OCI-LY3 (cell line): ENCODE data around the gene ZNF438.

Experiments
- H2AFZ ChIP-seq: fragments of 200-600, 300-600 bp; shearing (Covaris generic); 2 replicates; pipeline ENCODE4 v1.6.0; 2014; ENCODE audit warnings: antibody characterized with exemption, low read depth, low read length
- H3K27ac ChIP-seq: fragments of 200-600, 300-600 bp; sonication (generic); 2 replicates; pipeline ENCODE4 v1.5.1; 2014; ENCODE audit warnings: mild to moderate bottlenecking, low read length, moderate library complexity, mixed read lengths
- H3K27me3 ChIP-seq: fragments of 200-600, 300-600 bp; sonication (generic); 2 replicates; pipeline ENCODE4 v1.6.1; 2014; ENCODE audit warnings: low read depth, low read length, mixed read lengths
- H3K36me3 ChIP-seq: fragments of 200-600, 300-600 bp; sonication (generic); replicated peaks from 2 replicates; pipeline ENCODE3; 2014; ENCODE audit warnings: low read depth, low read length, mixed read lengths
- H3K4me1 ChIP-seq: fragments of 300-600, 200-600 bp; sonication (generic); 2 replicates; pipeline ENCODE4 v1.6.1; 2014; ENCODE audit warnings: low read length, mixed read lengths
- H3K4me2 ChIP-seq: fragments of 200-600, 300-600 bp; sonication (generic); 2 replicates; pipeline ENCODE4 v1.6.1; 2014; ENCODE audit warnings: low read length, mixed read lengths
- H3K4me3 ChIP-seq: fragments of 300-600, 200-600 bp; sonication (generic); 2 replicates; pipeline ENCODE4 v1.5.1; 2014; ENCODE audit warnings: antibody characterized with exemption, mild to moderate bottlenecking, low read length, moderate library complexity
- H3K79me2 ChIP-seq: fragments of 300-600, 200-600 bp; shearing (Covaris generic); 2 replicates; pipeline ENCODE4 v1.6.1; 2014; ENCODE audit warnings: mild to moderate bottlenecking, low read length, mixed read lengths
- H3K9ac ChIP-seq: fragments of 300-600, 200-600 bp; shearing (Covaris generic); 2 replicates; pipeline ENCODE4 v1.6.0; 2014; ENCODE audit warnings: mild to moderate bottlenecking, low read length, moderate library complexity
- H3K9me3 ChIP-seq: fragments of 200-600, 300-600 bp; shearing (Covaris generic); 2 replicates; pipeline ENCODE4 v1.6.1; 2014; ENCODE audit warnings: low read length, mixed read lengths; ENCODE audit not compliant: insufficient read depth
- H4K20me1 ChIP-seq: fragments of 200-600, 300-600 bp; sonication (generic); 2 replicates; pipeline ENCODE4 v1.6.1; 2016; ENCODE audit warnings: low read length, mixed read lengths; ENCODE audit not compliant: insufficient read depth
- EZH2phosphoT487 ChIP-seq: fragments of 200-600 bp; shearing (Covaris generic); IDR thresholded peaks from 2 replicates; pipeline ENCODE4 v1.6.1; 2018; ENCODE audit warnings: antibody characterized with exemption, mixed run types, low read depth
- TF ChIP-seq, protein P1 (sequence below): fragments of 200-600, 300-600 bp; sonication (generic); IDR thresholded peaks from 2 replicates; pipeline ENCODE4 v1.5.1; 2014; ENCODE audit warnings: antibody characterized with exemption, low read length, low read depth

ZNF438 gene

DNA sequence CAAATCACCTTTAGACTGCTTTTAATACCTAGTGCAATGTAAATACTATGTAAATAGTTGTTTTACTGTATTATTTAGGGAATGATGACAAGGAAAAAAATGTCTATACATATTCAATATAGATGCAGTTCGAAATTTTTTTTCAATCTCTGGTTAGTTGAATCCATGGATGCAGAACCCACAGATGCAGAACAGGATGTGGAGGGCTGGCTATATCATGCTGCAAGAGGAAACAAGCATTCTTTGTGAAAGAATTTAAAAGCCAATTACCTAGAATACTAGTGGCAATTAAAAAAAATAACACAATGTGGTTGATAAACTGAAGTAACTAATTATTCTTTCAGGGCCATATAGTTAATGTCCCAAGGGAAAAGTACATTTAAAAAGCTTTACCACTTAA is 170.4 kb downstream of the ZNF438 start:
- Histone ChIP-seq H3K9ac (no peak overlapping the region), H3K9me3 (no peaks in the 10 kb centered on the region), H3K4me3 (no peak overlapping the region), H3K4me1 (no peaks in the 10 kb centered on the region), H3K36me3 (no peaks in the 10 kb centered on the region), H2AFZ (no peak overlapping the region), H4K20me1 (no peaks in the 10 kb centered on the region), H3K27me3 (no peaks in the 10 kb centered on the region), H3K4me2 (no peak overlapping the region), H3K79me2 (no peaks in the 10 kb centered on the region), H3K27ac (no peak overlapping the region)
- TF ChIP-seq EZH2phosphoT487 = no peak

DNA sequence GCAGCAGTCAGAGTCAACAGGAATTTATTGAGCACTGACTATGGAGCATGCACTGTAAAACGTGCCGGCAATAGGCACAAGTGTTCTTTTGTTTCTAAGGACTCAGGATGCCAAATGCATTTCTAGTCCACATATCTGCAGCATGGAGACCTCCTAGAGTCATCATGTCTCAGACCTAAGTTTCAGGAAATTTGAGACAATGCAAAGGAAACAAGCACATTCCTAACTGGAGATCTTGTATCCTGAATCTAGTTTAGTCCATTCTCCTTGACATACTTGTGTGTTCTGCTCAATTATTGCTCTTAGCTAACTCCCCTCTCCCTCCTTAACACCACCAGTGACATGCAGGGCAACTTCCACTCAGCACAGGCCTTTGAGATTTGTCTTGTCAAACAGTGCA is 173.2 kb downstream of the ZNF438 start:
- H3K9ac ChIP-seq = no peak overlapping the region
- H4K20me1 ChIP-seq = no peaks in the 10 kb centered on the region
- H3K27ac ChIP-seq = no peak overlapping the region
- no peaks in the 10 kb centered on the region for H3K36me3 ChIP-seq
- no peak overlapping the region for H2AFZ ChIP-seq
- H3K4me2 ChIP-seq = no peak overlapping the region
- H3K27me3 ChIP-seq = no peaks in the 10 kb centered on the region
- no peaks in the 10 kb centered on the region for H3K4me1 ChIP-seq
- H3K4me3 ChIP-seq = no peak overlapping the region
- TF ChIP-seq, protein P1, sequence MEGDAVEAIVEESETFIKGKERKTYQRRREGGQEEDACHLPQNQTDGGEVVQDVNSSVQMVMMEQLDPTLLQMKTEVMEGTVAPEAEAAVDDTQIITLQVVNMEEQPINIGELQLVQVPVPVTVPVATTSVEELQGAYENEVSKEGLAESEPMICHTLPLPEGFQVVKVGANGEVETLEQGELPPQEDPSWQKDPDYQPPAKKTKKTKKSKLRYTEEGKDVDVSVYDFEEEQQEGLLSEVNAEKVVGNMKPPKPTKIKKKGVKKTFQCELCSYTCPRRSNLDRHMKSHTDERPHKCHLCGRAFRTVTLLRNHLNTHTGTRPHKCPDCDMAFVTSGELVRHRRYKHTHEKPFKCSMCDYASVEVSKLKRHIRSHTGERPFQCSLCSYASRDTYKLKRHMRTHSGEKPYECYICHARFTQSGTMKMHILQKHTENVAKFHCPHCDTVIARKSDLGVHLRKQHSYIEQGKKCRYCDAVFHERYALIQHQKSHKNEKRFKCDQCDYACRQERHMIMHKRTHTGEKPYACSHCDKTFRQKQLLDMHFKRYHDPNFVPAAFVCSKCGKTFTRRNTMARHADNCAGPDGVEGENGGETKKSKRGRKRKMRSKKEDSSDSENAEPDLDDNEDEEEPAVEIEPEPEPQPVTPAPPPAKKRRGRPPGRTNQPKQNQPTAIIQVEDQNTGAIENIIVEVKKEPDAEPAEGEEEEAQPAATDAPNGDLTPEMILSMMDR = no peak
- TF ChIP-seq EZH2phosphoT487 = no peak
- H3K9me3 ChIP-seq = no peaks in the 10 kb centered on the region
- H3K79me2 ChIP-seq = no peaks in the 10 kb centered on the region

DNA sequence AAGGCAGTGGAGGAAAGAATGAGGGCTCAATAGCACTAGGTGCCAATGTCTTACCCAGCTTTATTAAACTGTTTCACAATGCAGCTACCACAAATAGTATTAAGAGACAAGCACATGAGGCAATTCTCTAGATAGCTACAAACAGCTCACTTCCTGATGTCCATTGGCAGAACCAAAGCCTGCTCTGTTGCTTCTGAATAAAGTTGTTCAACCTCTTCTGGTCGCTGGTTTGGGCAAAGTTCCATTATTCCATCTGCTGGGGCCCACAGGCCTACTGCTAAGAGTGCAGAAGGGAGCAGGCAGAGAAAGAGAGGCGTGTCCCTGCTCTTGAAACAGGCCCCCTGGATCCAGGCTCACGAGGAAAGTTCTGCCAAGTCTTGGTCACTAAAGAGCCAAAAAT is 173.9 kb downstream of the ZNF438 start:
- Histone ChIP-seq H3K4me1 (no peaks in the 10 kb centered on the region), H3K27me3 (no peaks in the 10 kb centered on the region), H4K20me1 (no peaks in the 10 kb centered on the region), H2AFZ (no peak overlapping the region), H3K4me2 (no peak overlapping the region), H3K4me3 (no peak overlapping the region), H3K79me2 (no peaks in the 10 kb centered on the region), H3K9ac (no peak overlapping the region), H3K27ac (no peak overlapping the region), H3K9me3 (no peaks in the 10 kb centered on the region), H3K36me3 (no peaks in the 10 kb centered on the region)
- TF ChIP-seq, protein P1 = no peak

DNA sequence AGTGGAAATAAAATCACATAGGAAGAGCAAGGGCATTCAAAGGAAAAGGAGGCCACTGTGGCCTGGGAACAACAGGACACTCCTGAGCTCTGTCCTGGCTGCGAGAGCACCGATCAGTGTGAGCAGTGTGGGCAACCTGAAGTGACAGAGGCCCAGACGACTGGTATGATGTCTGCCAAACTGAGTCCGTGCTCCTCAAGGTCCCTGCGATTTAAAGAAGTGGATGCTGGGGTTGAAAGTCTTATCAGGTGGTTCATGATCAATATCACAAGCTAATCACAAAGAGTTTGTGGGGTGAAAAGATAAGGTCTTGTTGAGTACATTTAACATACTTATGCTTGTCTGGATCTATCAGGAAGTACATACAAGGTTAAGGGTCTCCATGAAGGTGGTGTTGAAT is 176.5 kb downstream of the ZNF438 start:
- Histone ChIP-seq H3K27ac (no peak overlapping the region), H3K79me2 (no peaks in the 10 kb centered on the region), H3K4me2 (no peak overlapping the region), H3K36me3 (no peaks in the 10 kb centered on the region), H3K4me1 (no peaks in the 10 kb centered on the region), H3K27me3 (no peaks in the 10 kb centered on the region), H3K9ac (no peak overlapping the region), H2AFZ (no peak overlapping the region), H3K4me3 (no peak overlapping the region), H3K9me3 (no peaks in the 10 kb centered on the region), H4K20me1 (no peaks in the 10 kb centered on the region)
- TF ChIP-seq, protein P1 = no peak
- no peak for TF ChIP-seq EZH2phosphoT487

DNA sequence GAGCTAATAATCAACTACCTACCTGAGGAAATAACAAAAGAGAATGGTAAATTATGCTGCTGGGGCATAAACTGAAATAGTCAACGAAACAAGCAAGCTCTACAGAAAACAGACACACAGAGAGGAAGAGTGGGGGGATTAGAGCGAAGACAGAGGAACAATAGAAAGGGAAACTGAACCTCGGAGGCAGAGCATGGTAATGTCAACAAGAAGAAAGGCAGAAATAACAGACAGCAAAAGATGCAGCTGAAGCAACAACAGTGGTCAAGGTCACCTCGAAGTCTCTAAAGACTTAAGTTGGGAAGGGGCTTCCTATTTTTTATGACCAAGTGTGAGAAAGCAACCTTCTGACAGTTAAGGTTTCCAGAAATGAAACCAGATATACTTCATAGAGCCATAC is 177.0 kb downstream of the ZNF438 start:
- no peaks in the 10 kb centered on the region for H3K9me3 ChIP-seq
- no peak overlapping the region for H3K27ac ChIP-seq
- no peak overlapping the region for H3K4me3 ChIP-seq
- no peaks in the 10 kb centered on the region for H3K36me3 ChIP-seq
- no peaks in the 10 kb centered on the region for H3K4me1 ChIP-seq
- no peaks in the 10 kb centered on the region for H3K79me2 ChIP-seq
- H3K9ac ChIP-seq = no peak overlapping the region
- H4K20me1 ChIP-seq = no peaks in the 10 kb centered on the region
- no peak for TF ChIP-seq EZH2phosphoT487
- TF ChIP-seq, protein P1 = no peak
- no peak overlapping the region for H3K4me2 ChIP-seq
- no peaks in the 10 kb centered on the region for H3K27me3 ChIP-seq
- no peak overlapping the region for H2AFZ ChIP-seq
